IMR-90 (cell line): ENCODE measurements around the gene ME2. TPM values are rescaled to one million over a fixed set of nuclear protein-coding genes. Genes with fewer than 3 reads are reported as not detected.

Experiments used
- ATAC-seq: fragments of 200-7000 bp; cut with Tn5 transposase; 2 replicates; pipeline ENCODE4 v1.9.1; 2020; ENCODE audit warnings: low read depth, mild to moderate bottlenecking, moderate library complexity
- BruUV-seq: library from RNA; stranded (reverse); fragments of 400-500 nt; replicated peaks from 2 replicates; lab custom pipeline; 2021; lab: Mats Ljungman, UMichigan
- CTCF ChIA-PET: fragments of 300-600 bp; formaldehyde crosslinking; extraction: SDS; loops from one replicate; lab custom pipeline; 2021; ENCODE audit warnings: antibody characterized with exemption; lab: Yijun Ruan, JAX
- POLR2A ChIA-PET: fragments of 300-600 bp; sonication (Branson Sonifier 250); formaldehyde crosslinking; loops from one replicate; lab custom pipeline; 2022; ENCODE audit warnings: antibody characterized with exemption; ENCODE audit not compliant: unreplicated experiment; lab: Charles Lee
- DNase-seq: peaks from one replicate; pipeline ENCODE4 v3.0.0; 2013
- H2AFZ ChIP-seq: replicated peaks from 2 replicates; pipeline ENCODE3; 2013; ENCODE audit warnings: low read length, mild to moderate bottlenecking; ENCODE audit not compliant: poor library complexity
- H2AK5ac ChIP-seq: 2 replicates; pipeline ENCODE4 v1.6.1; 2013; ENCODE audit warnings: low read depth, low read length, inconsistent platforms
- H2AK9ac ChIP-seq: replicated peaks from 2 replicates; pipeline ENCODE3; 2013; ENCODE audit warnings: mild to moderate bottlenecking, low read depth, low read length, moderate library complexity; ENCODE audit not compliant: poor library complexity
- H2BK120ac ChIP-seq: 2 replicates; pipeline ENCODE4 v1.6.1; 2013; ENCODE audit warnings: low read depth, low read length, inconsistent platforms
- H2BK15ac ChIP-seq: 3 replicates; pipeline ENCODE4 v1.6.1; 2013; ENCODE audit warnings: low read depth, low read length, inconsistent platforms
- H2BK20ac ChIP-seq: 2 replicates; pipeline ENCODE4 v1.6.1; 2013; ENCODE audit warnings: low read depth, mild to moderate bottlenecking, inconsistent platforms, low read length, moderate library complexity
- H2BK5ac ChIP-seq: 2 replicates; pipeline ENCODE4 v1.6.1; 2013; ENCODE audit warnings: mild to moderate bottlenecking, low read depth, low read length, inconsistent platforms; ENCODE audit not compliant: poor library complexity, severe bottlenecking
- H3K14ac ChIP-seq: replicated peaks from 2 replicates; pipeline ENCODE4 v1.6.1; 2013; ENCODE audit warnings: low read depth, low read length, inconsistent platforms
- H3K18ac ChIP-seq: 2 replicates; pipeline ENCODE4 v1.6.1; 2013; ENCODE audit warnings: low read depth, low read length, control low read depth
- H3K23ac ChIP-seq: 2 replicates; pipeline ENCODE4 v1.6.1; 2013; ENCODE audit warnings: low read depth, low read length, inconsistent platforms
- H3K27ac ChIP-seq: 2 replicates; pipeline ENCODE4 v1.5.1; 2013; ENCODE audit warnings: mild to moderate bottlenecking, control low read depth, low read length; ENCODE audit not compliant: insufficient read depth
- H3K27me3 ChIP-seq: 2 replicates; pipeline ENCODE4 v1.6.1; 2013; ENCODE audit warnings: low read length; ENCODE audit not compliant: control insufficient read depth, insufficient read depth
- H3K36me3 ChIP-seq: 2 replicates; pipeline ENCODE4 v1.6.1; 2013; ENCODE audit warnings: low read length, mixed read lengths; ENCODE audit not compliant: control insufficient read depth, insufficient read depth
- H3K4ac ChIP-seq: 2 replicates; pipeline ENCODE4 v1.6.1; 2013; ENCODE audit warnings: low read depth, low read length, inconsistent platforms
- H3K4me1 ChIP-seq: 2 replicates; pipeline ENCODE4 v1.6.1; 2013; ENCODE audit warnings: low read length, mixed read lengths; ENCODE audit not compliant: control insufficient read depth, insufficient read depth
- H3K4me2 ChIP-seq: 2 replicates; pipeline ENCODE4 v1.6.1; 2013; ENCODE audit warnings: low read depth, mild to moderate bottlenecking, control low read depth, low read length, moderate library complexity
- H3K4me3 ChIP-seq: 2 replicates; pipeline ENCODE4 v1.5.1; 2013; ENCODE audit warnings: low read depth, mild to moderate bottlenecking, control low read depth, low read length, moderate library complexity; ENCODE audit not compliant: insufficient read depth
- H3K56ac ChIP-seq: 2 replicates; pipeline ENCODE4 v1.6.1; 2013; ENCODE audit warnings: low read length, inconsistent platforms; ENCODE audit not compliant: insufficient read depth; ENCODE audit errors: extremely low read depth
- H3K79me1 ChIP-seq, 2 experiments: 2 replicates each; pipeline ENCODE4 v1.6.1; 2013; ENCODE audit warnings: low read length in 2 of 2, inconsistent platforms in 1 of 2, low read depth in 1 of 2
- H3K9ac ChIP-seq: 2 replicates; pipeline ENCODE4 v1.6.1; 2013; ENCODE audit warnings: low read depth, low read length, control low read depth
- H3K9me1 ChIP-seq: 2 replicates; pipeline ENCODE4 v1.6.1; 2013; ENCODE audit warnings: low read length, inconsistent platforms; ENCODE audit not compliant: insufficient read depth
- H3K9me3 ChIP-seq: 2 replicates; pipeline ENCODE4 v1.6.1; 2013; ENCODE audit warnings: low read length; ENCODE audit not compliant: control insufficient read depth, insufficient read depth
- H4K20me1 ChIP-seq: 2 replicates; pipeline ENCODE4 v1.6.1; 2013; ENCODE audit warnings: low read length, inconsistent platforms; ENCODE audit not compliant: insufficient read depth
- H4K5ac ChIP-seq: 2 replicates; pipeline ENCODE4 v1.6.1; 2013; ENCODE audit warnings: mild to moderate bottlenecking, low read depth, low read length, control low read depth
- H4K8ac ChIP-seq, 2 experiments: 2 replicates each; pipeline ENCODE4 v1.6.1; 2013; ENCODE audit warnings: low read depth in 2 of 2, low read length in 2 of 2, control low read depth in 1 of 2, inconsistent platforms in 1 of 2
- H4K91ac ChIP-seq: 2 replicates; pipeline ENCODE4 v1.6.1; 2013; ENCODE audit warnings: low read depth, low read length, inconsistent platforms; ENCODE audit not compliant: insufficient read depth
- MAFK ChIP-seq: IDR thresholded peaks from 2 replicates; pipeline ENCODE4 v1.6.1; 2012; ENCODE audit warnings: low read depth, low read length, improper control_type of control experiment
- WGBS, 2 experiments: methylation state at CpG; one replicate each; pipeline versions ENCODE4 v1.1.5 to v1.1.7; 2013; ENCODE audit warnings: missing lambda C conversion rate in 2 of 2; ENCODE audit not compliant: insufficient read length in 1 of 2; ENCODE audit errors: extremely low coverage in 2 of 2; 5-methylcytosine and 5-hydroxymethylcytosine counted together
- dilution Hi-C: fragments of 300-500 bp; cut with HindIII; formaldehyde crosslinking; loops from one replicate; pipeline ENCODE4 v1.14.3; 2018; ENCODE audit warnings: low sequenced_read_pairs; ENCODE audit not compliant: unreplicated experiment
- in situ Hi-C: fragments of 300-500 bp; cut with MboI; formaldehyde crosslinking; loops from 3 replicates; pipeline ENCODE4 v1.14.3; 2019; ENCODE audit warnings: low sequenced_read_pairs, inconsistent platforms, mixed read lengths
- intact Hi-C: fragments of 100-400 bp; cut with micrococcal nuclease; formaldehyde crosslinking; loops from 2 replicates; pipeline ENCODE4 v1.10.0; 2022
- polyA plus RNA-seq, 3 experiments: library from polyadenylated mRNA; depleted of rRNA; stranded (reverse); fragments of >200 nt; gene quantifications; 2 replicates each; pipeline ENCODE4 v1.2.3, GENCODE V29; 2012; ENCODE audit warnings: low replicate concordance in 1 of 3
- total RNA-seq: library from RNA; depleted of rRNA; stranded (reverse); fragments of >200 nt; gene quantifications from 2 replicates; pipeline ENCODE4 v1.2.3, GENCODE V29; 2012

Gene ME2
- total and polyA plus RNA-seq, 2 of the 4 experiments (the other 2 are of a cell fraction), result 29.7 to 32.6 TPM

GRCh38 chr18:50849419-50849821, 29.5 kb upstream of the ME2 start:
- CTCF ChIA-PET, result no interaction called here

More at GRCh38 chr18:50849419-50849821, 29.5 kb upstream of the ME2 start:
- Histone ChIP-seq H2BK20ac (no peak overlapping the region), H3K36me3 (no peaks in the 10 kb centered on the region), H3K27ac (no peak overlapping the region), H4K8ac (no peak overlapping the region), H2AK5ac (no peak overlapping the region), H3K79me1 (no peaks in the 10 kb centered on the region), H3K4me2 (no peak overlapping the region), H3K27me3 (no peaks in the 10 kb centered on the region; the same call in 1 of the 2 replicates), H3K4ac (no peak overlapping the region), H3K56ac (no peak overlapping the region), H3K4me3 (no peak overlapping the region), H3K9me1 (no peaks in the 10 kb centered on the region), H3K23ac (no peak overlapping the region), H3K14ac (no peak overlapping the region), H2AFZ (no peak overlapping the region), H2BK120ac (no peak overlapping the region), H4K20me1 (no peaks in the 10 kb centered on the region), H3K9me3 (no peaks in the 10 kb centered on the region), H2BK5ac (no peak overlapping the region), H2AK9ac (no peak overlapping the region), H3K4me1 (no peaks in the 10 kb centered on the region), H3K9ac (no peak overlapping the region), H4K5ac (no peak overlapping the region), H2BK15ac (no peak overlapping the region), H3K18ac (no peak overlapping the region), H4K91ac (no peak overlapping the region)
- no peak for TF ChIP-seq MAFK
- ATAC-seq (no peak), DNase-seq (peak; percentile 11)
- BruUV-seq, result no TSS peak
- WGBS, 2 experiments, result no CpG with 5 or more reads among the region's 3 CpGs
- intact Hi-C loops (no loop called here), in situ Hi-C loops (no loop called here), dilution Hi-C loops (no loop called here)
- POLR2A ChIA-PET, result no interaction called here
